ENCODE data around the gene HSFX3. TPM values are rescaled to one million over a fixed set of nuclear protein-coding genes. Genes with fewer than 3 reads are reported as not detected.
"Not testable (repeated sequence)": the region's sequence is repeated elsewhere in the genome, so short reads cannot be mapped to it uniquely, and the experiment has no call there.

Gene HSFX3
- total and polyA plus RNA-seq, 2 experiments from 2014 or later, result not detected

GRCh38 chrX:149525903-149526302 is 23.8 kb downstream of the HSFX3 start:
- H3K9me2 ChIP-seq (ENCODE audit: insufficient read depth); H3F3A ChIP-seq (replicated peaks; ENCODE audit: low read depth); H4K20me1 ChIP-seq (replicated peaks; ENCODE audit: insufficient read depth); H3K36me3 ChIP-seq (ENCODE audit: insufficient read depth); H3K4me3 ChIP-seq; DNase-seq (ENCODE audit: low spot score); H3K4me2 ChIP-seq; H3K4me3 Mint-ChIP-seq; H3K27me3 ChIP-seq (ENCODE audit: insufficient read depth); H3K9me3 Mint-ChIP-seq; H3K79me2 ChIP-seq (replicated peaks; ENCODE audit: insufficient read depth); H3K27ac ChIP-seq (ENCODE audit: low read depth); H3K27me3 Mint-ChIP-seq (ENCODE audit: insufficient read depth, low read depth, poor library complexity); H3K27ac Mint-ChIP-seq; H3K4me1 ChIP-seq (ENCODE audit: insufficient read depth); H2AFZ ChIP-seq; H3K36me3 Mint-ChIP-seq (ENCODE audit: low read depth): not testable (repeated sequence)
- 0 out of 4 replicates have a peak, but pooled peaks of 1 of the 2 experiments have one; percentile 7 for TF ChIP-seq CTCF (conservative IDR thresholded peaks at IDR 0.05; ENCODE audit: low read depth in 2 of 2)
- peaks cover 12% of the 10 kb centered on the region; the same call in 2 of the 3 replicates for H3K4me1 Mint-ChIP-seq
- peak; percentile 28; the same call in 2 of the 3 replicates for ATAC-seq

GRCh38 chrX:149525389-149525788 is 24.3 kb downstream of the HSFX3 start:
- not testable (repeated sequence) for H3K9me3 Mint-ChIP-seq; H3K9me2 ChIP-seq (ENCODE audit: insufficient read depth); H3K27ac Mint-ChIP-seq; H3K4me3 Mint-ChIP-seq; H3K27ac ChIP-seq (ENCODE audit: low read depth); H2AFZ ChIP-seq; H3K36me3 Mint-ChIP-seq (ENCODE audit: low read depth); H4K20me1 ChIP-seq (replicated peaks; ENCODE audit: insufficient read depth); H3K36me3 ChIP-seq (ENCODE audit: insufficient read depth); H3K4me2 ChIP-seq; H3K27me3 Mint-ChIP-seq (ENCODE audit: insufficient read depth, low read depth, poor library complexity); H3K27me3 ChIP-seq (ENCODE audit: insufficient read depth); H3K4me1 ChIP-seq (ENCODE audit: insufficient read depth); H3K4me3 ChIP-seq; H3K79me2 ChIP-seq (replicated peaks; ENCODE audit: insufficient read depth); DNase-seq (ENCODE audit: low spot score); H3F3A ChIP-seq (replicated peaks; ENCODE audit: low read depth)
- peaks cover 12% of the 10 kb centered on the region; the same call in 2 of the 3 replicates for H3K4me1 Mint-ChIP-seq
- peak; percentile 75 for ATAC-seq

GRCh38 chrX:149522916-149523315 is 26.8 kb downstream of the HSFX3 start:
- Mint-ChIP-seq H3K4me3 (no peak overlapping the region), H3K4me1 (peaks cover 12% of the 10 kb centered on the region; the same call in 2 of the 3 replicates), H3K9me3 (no peaks in the 10 kb centered on the region), H3K27me3 (ENCODE audit: insufficient read depth, low read depth, poor library complexity) (peaks cover 4% of the 10 kb centered on the region), H3K27ac (no peak overlapping the region), H3K36me3 (ENCODE audit: low read depth) (no peaks in the 10 kb centered on the region)
- Histone ChIP-seq H3K9me2 (ENCODE audit: insufficient read depth) (no peaks in the 10 kb centered on the region), H3K27me3 (ENCODE audit: insufficient read depth) (no peaks in the 10 kb centered on the region), H3K27ac (ENCODE audit: low read depth) (no peak overlapping the region), H3K4me3 (no peak overlapping the region), H3K4me1 (ENCODE audit: insufficient read depth) (no peaks in the 10 kb centered on the region), H3K79me2 (replicated peaks; ENCODE audit: insufficient read depth) (no peaks in the 10 kb centered on the region), H3K36me3 (ENCODE audit: insufficient read depth) (no peaks in the 10 kb centered on the region), H4K20me1 (replicated peaks; ENCODE audit: insufficient read depth) (no peaks in the 10 kb centered on the region), H3K4me2 (no peak overlapping the region), H2AFZ (no peak overlapping the region), H3F3A (replicated peaks; ENCODE audit: low read depth) (no peaks in the 10 kb centered on the region)
- ATAC-seq, result no peak
- DNase-seq (ENCODE audit: low spot score), result no peak
- TF ChIP-seq REST (IDR thresholded peaks at IDR 0.05; ENCODE audit: unreplicated experiment), result no peak
- no peak for TF ChIP-seq ZNF331 (CRISPR knock-in tag; IDR thresholded peaks at IDR 0.05; ENCODE audit: low read depth)
- TF ChIP-seq CTCF (conservative IDR thresholded peaks at IDR 0.05; ENCODE audit: low read depth in 2 of 2), result no peak
- no peak for TF ChIP-seq JUNB (IDR thresholded peaks at IDR 0.05; ENCODE audit: unreplicated experiment)
- TF ChIP-seq EZH2phosphoT487 (IDR thresholded peaks at IDR 0.05; ENCODE audit: unreplicated experiment), result no peak
- TF ChIP-seq ZNF114 (CRISPR knock-in tag; IDR thresholded peaks at IDR 0.05), result no peak
- no peak for TF ChIP-seq ETS1 (IDR thresholded peaks at IDR 0.05)
